ENCODE data around the gene DNAAF5. TPM values are rescaled to one million over a fixed set of nuclear protein-coding genes. Genes with fewer than 3 reads are reported as not detected.

The DNAAF5 gene
- polyA plus RNA-seq, 1 experiment: 12.6 TPM

DNA sequence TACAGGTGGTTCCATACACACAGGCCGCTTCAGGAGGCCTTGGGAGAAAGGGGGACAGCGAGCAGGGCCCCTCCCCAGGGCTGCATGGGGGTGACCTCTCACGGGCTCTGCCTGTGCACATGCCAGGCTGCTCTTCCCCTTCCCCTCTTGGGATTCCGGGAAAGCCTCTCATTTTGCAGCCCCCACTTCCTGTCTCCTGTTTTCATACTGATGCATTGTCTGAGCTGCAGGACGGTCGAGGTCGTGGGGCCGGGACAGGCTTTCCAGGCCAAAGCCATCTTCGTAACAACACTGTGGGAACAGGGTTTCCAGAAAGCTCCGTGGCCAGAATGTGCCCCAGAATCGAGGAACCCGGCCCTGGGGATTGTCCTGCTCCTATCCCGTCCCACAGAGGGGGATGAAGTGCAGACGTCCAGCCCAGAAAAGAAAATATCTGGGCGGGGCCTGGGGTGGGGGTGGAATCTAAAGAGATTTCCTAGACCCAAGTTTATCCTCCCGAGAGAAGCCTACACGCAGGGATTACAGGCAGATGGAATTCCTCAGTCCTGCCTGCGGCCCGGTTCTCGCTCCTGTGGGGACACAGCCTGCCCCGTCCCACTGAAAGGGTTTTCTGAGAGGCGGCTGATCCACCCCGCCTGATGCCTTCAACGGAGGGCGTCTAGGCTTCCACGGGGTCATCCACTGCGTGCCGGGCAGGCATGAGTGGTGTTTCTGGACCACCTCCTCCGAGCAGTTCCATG, 29.5 kb upstream of the DNAAF5 start:
- no peak for TF ChIP-seq CTCF (IDR thresholded peaks at IDR 0.05; ENCODE audit: low read depth, low read length)
- no peak overlapping the region for H3K4me3 ChIP-seq (ENCODE audit: low read depth, low read length)
- no peak overlapping the region for H3K27ac ChIP-seq (ENCODE audit: low read depth, low read length)
- ChIA-PET POLR2A (no interaction called here), CTCF (interaction anchor here (0.7 kb wide), 1 partner anchor 376 kb away, joined by 4 read pairs; no protein-coding TSS in a partner anchor)
- H3K27me3 ChIP-seq (ENCODE audit: control insufficient read depth, insufficient read depth, low read length): no peaks in the 10 kb centered on the region
- DNase-seq (ENCODE audit: low read depth, low spot score): no peak
- peaks cover 7% of the 10 kb centered on the region; the same call in 1 of the 2 replicates for H3K9me3 ChIP-seq (ENCODE audit: control insufficient read depth, insufficient read depth, low read length)

- Histone ChIP-seq H3K4me3 (ENCODE audit: low read depth, low read length) (no peak overlapping the region), H3K9me3 (ENCODE audit: control insufficient read depth, insufficient read depth, low read length) (peaks cover 12% of the 10 kb centered on the region), H3K27me3 (ENCODE audit: control insufficient read depth, insufficient read depth, low read length) (no peaks in the 10 kb centered on the region), H3K27ac (ENCODE audit: low read depth, low read length) (no peak overlapping the region)
- CTCF ChIA-PET: no interaction called here
- POLR2A ChIA-PET: no interaction called here
- TF ChIP-seq CTCF (IDR thresholded peaks at IDR 0.05; ENCODE audit: low read depth, low read length): no peak
- no peak for DNase-seq (ENCODE audit: low read depth, low spot score)
These were observed 27.7 kb upstream of the DNAAF5 start for GRCh38 chr7:698515-699475.

GRCh38 chr7:699476-700170, 26.9 kb upstream of the DNAAF5 start:
- DNase-seq (ENCODE audit: low read depth, low spot score): no peak
- TF ChIP-seq CTCF (IDR thresholded peaks at IDR 0.05; ENCODE audit: low read depth, low read length): no peak
- Histone ChIP-seq H3K27me3 (ENCODE audit: control insufficient read depth, insufficient read depth, low read length) (no peaks in the 10 kb centered on the region), H3K9me3 (ENCODE audit: control insufficient read depth, insufficient read depth, low read length) (peaks cover 14% of the 10 kb centered on the region), H3K4me3 (ENCODE audit: low read depth, low read length) (no peak overlapping the region), H3K27ac (ENCODE audit: low read depth, low read length) (no peak overlapping the region)
- ChIA-PET POLR2A (no interaction called here), CTCF (no interaction called here)

GRCh38 chr7:701086-701671, 25.3 kb upstream of the DNAAF5 start:
- no peak for TF ChIP-seq CTCF (IDR thresholded peaks at IDR 0.05; ENCODE audit: low read depth, low read length)
- Histone ChIP-seq H3K4me3 (ENCODE audit: low read depth, low read length) (no peak overlapping the region), H3K9me3 (ENCODE audit: control insufficient read depth, insufficient read depth, low read length) (peaks cover 11% of the 10 kb centered on the region), H3K27ac (ENCODE audit: low read depth, low read length) (no peak overlapping the region), H3K27me3 (ENCODE audit: control insufficient read depth, insufficient read depth, low read length) (no peaks in the 10 kb centered on the region)
- DNase-seq (ENCODE audit: low read depth, low spot score): no peak
- CTCF ChIA-PET: no interaction called here
- POLR2A ChIA-PET: no interaction called here

Measured in AG04450 (cell line).